ENCODE measurements around the gene EHD1.

Gene EHD1

DNA sequence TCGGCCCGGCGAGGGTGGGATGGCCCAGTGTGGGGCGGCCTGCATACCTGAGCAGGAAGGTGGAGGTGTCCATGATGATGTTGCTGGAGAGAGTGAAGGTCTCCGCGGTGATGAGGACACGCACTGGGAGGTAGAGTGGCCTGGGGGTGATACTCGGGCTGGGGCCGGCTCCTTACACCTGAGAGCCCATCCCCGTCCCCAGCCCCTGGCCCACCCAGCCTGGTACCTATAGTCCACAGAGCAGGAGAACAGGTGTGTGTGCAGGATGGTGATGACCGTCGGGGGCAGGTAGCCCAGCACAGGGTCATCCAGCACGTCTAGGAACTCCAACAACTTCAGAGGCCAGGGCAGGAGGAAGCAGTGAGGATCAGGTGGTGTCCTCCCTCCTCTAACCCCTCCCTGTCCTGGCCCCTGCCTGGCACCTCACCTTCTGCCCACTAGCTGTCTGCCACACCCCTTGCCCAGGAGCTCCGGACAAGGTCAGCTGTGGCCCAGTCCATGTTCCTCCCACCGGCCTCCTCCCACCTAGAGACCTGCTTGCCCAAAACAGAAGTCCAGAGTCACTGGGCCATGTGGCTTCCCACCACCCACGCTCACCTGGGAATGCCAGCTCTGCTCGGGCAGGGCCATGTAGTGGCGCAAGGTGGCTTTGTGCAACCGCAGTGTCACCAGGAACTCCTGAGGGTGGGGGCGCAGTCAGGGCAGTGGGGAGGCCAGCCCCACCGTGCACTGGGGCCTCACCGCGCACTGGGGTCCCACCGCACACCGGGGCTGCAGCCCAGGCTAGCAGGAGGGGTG is 27.3 kb upstream of the EHD1 start:
- no peak for DNase-seq (ENCODE audit: low spot score)
- CTCF ChIA-PET: no interaction called here
- POLR2A ChIA-PET (ENCODE audit: low non-redundant PET): no interaction called here
- no peak overlapping the region; the same call in 1 of the 2 replicates for H3K27ac ChIP-seq
- TF ChIP-seq, protein P1, sequence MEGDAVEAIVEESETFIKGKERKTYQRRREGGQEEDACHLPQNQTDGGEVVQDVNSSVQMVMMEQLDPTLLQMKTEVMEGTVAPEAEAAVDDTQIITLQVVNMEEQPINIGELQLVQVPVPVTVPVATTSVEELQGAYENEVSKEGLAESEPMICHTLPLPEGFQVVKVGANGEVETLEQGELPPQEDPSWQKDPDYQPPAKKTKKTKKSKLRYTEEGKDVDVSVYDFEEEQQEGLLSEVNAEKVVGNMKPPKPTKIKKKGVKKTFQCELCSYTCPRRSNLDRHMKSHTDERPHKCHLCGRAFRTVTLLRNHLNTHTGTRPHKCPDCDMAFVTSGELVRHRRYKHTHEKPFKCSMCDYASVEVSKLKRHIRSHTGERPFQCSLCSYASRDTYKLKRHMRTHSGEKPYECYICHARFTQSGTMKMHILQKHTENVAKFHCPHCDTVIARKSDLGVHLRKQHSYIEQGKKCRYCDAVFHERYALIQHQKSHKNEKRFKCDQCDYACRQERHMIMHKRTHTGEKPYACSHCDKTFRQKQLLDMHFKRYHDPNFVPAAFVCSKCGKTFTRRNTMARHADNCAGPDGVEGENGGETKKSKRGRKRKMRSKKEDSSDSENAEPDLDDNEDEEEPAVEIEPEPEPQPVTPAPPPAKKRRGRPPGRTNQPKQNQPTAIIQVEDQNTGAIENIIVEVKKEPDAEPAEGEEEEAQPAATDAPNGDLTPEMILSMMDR (conservative IDR thresholded peaks at IDR 0.05; ENCODE audit: low read depth): no peak

- POLR2A ChIA-PET (ENCODE audit: low non-redundant PET): no interaction called here
- TF ChIP-seq, protein P1 (conservative IDR thresholded peaks at IDR 0.05; ENCODE audit: low read depth): no peak
- H3K27ac ChIP-seq: peak overlapping the region; percentile 22; the same call in 1 of the 2 replicates
- CTCF ChIA-PET: interaction anchor here (1.3 kb wide), 1 partner anchor 111 kb away, joined by 3 read pairs; the partner anchor contains the start of gene ARL2
- no peak for DNase-seq (ENCODE audit: low spot score)
Observed at GRCh38 chr11:64903291-64903833, 24.9 kb upstream of the EHD1 start.

GRCh38 chr11:64902102-64902900 is 23.9 kb upstream of the EHD1 start:
- TF ChIP-seq, protein P1 (conservative IDR thresholded peaks at IDR 0.05; ENCODE audit: low read depth): no peak
- H3K27ac ChIP-seq: no peak overlapping the region; the same call in 1 of the 2 replicates
- no peak for DNase-seq (ENCODE audit: low spot score)
- ChIA-PET POLR2A (ENCODE audit: low non-redundant PET) (no interaction called here), CTCF (interaction anchor here (0.6 to 1.4 kb wide), 3 partner anchors 14 to 111 kb away, joined by 3 to 7 read pairs (median 3); partner anchors contain the start of gene ARL2)

DNA sequence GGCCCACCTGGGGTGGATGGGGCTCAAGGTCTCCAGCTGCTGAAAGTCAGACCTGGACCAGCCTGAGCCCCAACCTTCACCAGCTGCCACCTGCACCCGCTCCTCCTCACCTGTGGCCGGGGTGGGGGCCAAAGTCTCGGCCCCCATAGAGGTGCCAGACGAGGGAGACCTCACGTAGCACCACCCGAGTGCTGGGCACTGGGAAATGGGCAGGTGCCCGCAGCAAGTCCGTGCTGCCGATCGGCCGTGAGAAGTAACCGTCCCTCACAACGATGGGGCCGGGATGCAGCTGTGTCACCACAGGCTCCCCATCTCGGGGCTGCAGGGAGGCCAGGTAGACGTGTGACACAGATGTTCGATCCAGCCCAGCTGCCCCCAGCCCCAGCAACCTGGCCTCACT is 22.4 kb upstream of the EHD1 start:
- ChIA-PET CTCF (interaction anchor here (0.6 to 1.4 kb wide), 3 partner anchors 39 to 113 kb away, joined by 3 to 7 read pairs (median 5); partner anchors contain the start of gene ARL2), POLR2A (ENCODE audit: low non-redundant PET) (interaction anchor here (0.7 kb wide), 1 partner anchor 57 kb away, joined by 3 read pairs; no protein-coding TSS in a partner anchor)
- H3K27ac ChIP-seq: peak overlapping the region; percentile 26
- DNase-seq (ENCODE audit: low spot score): no peak
- TF ChIP-seq, protein P1 (conservative IDR thresholded peaks at IDR 0.05; ENCODE audit: low read depth): no peak

GRCh38 chr11:64900263-64900678 is 21.9 kb upstream of the EHD1 start:
- CTCF ChIA-PET: interaction anchor here (0.6 to 0.7 kb wide), 2 partner anchors 40 to 49 kb away, joined by 3 to 5 read pairs; no protein-coding TSS in a partner anchor
- peak; percentile 76 for DNase-seq (ENCODE audit: low spot score)
- POLR2A ChIA-PET (ENCODE audit: low non-redundant PET): interaction anchor here (0.6 kb wide), 1 partner anchor 104 kb away, joined by 7 read pairs; no protein-coding TSS in a partner anchor
- peak overlapping the region; percentile 26 for H3K27ac ChIP-seq
- TF ChIP-seq, protein P1 (conservative IDR thresholded peaks at IDR 0.05; ENCODE audit: low read depth): no peak

DNA sequence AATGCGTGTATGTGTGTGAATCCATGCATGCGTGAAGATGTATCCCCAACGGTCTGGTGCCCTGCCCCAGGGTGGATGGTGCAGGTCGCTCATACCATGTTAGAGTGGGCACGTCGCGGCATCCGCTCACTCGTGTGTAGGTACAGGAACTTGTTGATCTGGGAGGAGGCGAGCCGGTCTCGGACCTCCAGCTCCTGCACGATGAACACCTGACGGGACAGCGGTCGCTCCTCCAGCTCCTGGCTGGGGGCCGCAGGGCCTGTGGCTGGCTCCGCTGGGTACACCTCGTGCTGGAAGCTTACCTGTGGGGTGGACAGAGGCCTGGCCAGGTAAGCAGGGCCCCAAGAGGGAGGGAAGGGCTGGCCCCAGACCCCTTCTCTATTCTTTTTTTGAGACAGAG is 20.1 kb upstream of the EHD1 start:
- CTCF ChIA-PET: no interaction called here
- DNase-seq (ENCODE audit: low spot score): no peak
- TF ChIP-seq, protein P1 (conservative IDR thresholded peaks at IDR 0.05; ENCODE audit: low read depth): no peak
- H3K27ac ChIP-seq: peak overlapping the region; percentile 26; the same call in 1 of the 2 replicates
- POLR2A ChIA-PET (ENCODE audit: low non-redundant PET): no interaction called here
